Activated CD4-positive, alpha-beta memory T cell treated with anti-CD3 and anti-CD28 coated beads, Interleukin-2, amount 10 ng/mL, durations not matched to agents 7 days and 5 days (primary cell): ENCODE measurements around the gene ATG4C. TPM values are rescaled to one million over a fixed set of nuclear protein-coding genes. Genes with fewer than 3 reads are reported as not detected.
"Not testable (repeated sequence)": the region's sequence is repeated elsewhere in the genome, so short reads cannot be mapped to it uniquely, and the experiment has no call there.

ENCODE experiments used
- CTCF ChIA-PET: fragments of 350-600 bp; sonication (Branson Sonifier 250); formaldehyde crosslinking; loops from one replicate; lab custom pipeline; 2021; ENCODE audit warnings: antibody characterized with exemption, inconsistent platforms; lab: Charles Lee
- POLR2A ChIA-PET: fragments of 350-600 bp; sonication (Branson Sonifier 250); formaldehyde crosslinking; loops from one replicate; lab custom pipeline; 2021; ENCODE audit warnings: antibody characterized with exemption; lab: Charles Lee
- DNase-seq: peaks from one replicate; pipeline ENCODE4 v3.0.0-alpha.2; 2020
- H3K27ac Mint-ChIP-seq: one replicate; pipeline ENCODE4 v1.8.0; 2021; ENCODE audit warnings: mild to moderate bottlenecking, mixed read lengths
- H3K27me3 Mint-ChIP-seq: one replicate; pipeline ENCODE4 v1.8.0; 2021; ENCODE audit warnings: mixed read lengths
- H3K36me3 Mint-ChIP-seq: one replicate; pipeline ENCODE4 v1.8.0; 2021; ENCODE audit warnings: low read depth, mixed read lengths
- H3K4me1 Mint-ChIP-seq: one replicate; pipeline ENCODE4 v1.8.0; 2021; ENCODE audit warnings: mixed read lengths
- H3K4me3 Mint-ChIP-seq: one replicate; pipeline ENCODE4 v1.8.0; 2021; ENCODE audit warnings: mild to moderate bottlenecking, mixed read lengths
- H3K9me3 Mint-ChIP-seq: one replicate; pipeline ENCODE4 v1.8.0; 2021; ENCODE audit warnings: mixed read lengths
- total RNA-seq, 2 experiments: library from RNA; stranded (reverse); gene quantifications; one replicate each; pipeline ENCODE4 v1.2.3, GENCODE V29; 2021

ATG4C gene
- 10 to 100 TPM; 10.5 to 12.6 TPM for total RNA-seq

DNA sequence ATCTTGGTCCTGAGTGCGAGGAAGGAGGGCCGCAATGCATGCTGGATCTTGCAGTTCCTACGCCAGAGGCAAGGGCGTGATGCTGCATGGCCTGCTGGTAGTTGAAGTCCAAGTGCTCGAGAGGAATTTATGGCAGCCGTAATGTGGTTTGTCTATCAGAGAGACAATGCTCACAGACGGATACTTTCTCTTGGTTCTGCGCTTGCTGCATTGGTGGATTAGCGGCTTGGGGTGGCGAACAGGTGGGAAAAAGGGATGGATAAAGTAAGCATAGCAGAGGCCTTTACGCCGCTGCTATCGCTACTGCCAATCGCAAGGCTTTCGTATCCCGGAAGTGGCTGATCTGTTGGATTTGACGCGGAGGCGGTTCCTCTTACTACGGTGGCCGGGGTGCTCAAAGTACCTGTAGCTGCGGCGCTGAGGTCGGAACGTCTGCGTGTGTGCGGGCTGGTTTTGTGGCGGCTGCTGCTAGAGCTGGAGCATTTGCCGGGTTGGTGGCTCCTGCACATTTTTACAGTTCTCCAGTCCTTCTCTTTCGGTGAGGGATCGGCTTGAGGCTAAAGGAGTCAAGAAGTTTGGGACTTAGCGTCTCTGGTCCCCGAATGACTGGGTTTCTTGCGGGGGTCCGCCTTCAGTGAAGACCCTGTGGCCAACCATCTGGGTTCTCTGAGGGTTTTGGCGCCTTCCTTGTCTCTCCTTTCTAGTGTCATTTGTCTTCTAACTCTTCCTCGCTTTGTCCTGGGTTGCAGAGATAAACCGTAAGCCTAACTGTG is at the start of gene ATG4C:
Gene ATG4C, plus strand, starts transcription at position 397 of the 773 bp plus-strand sequence. CDS start 19,655 bp downstream, outside the sequence.
- Mint-ChIP-seq H3K4me3 (no peak within 1 kb of the TSS), H3K27ac (no peak within 1 kb of the TSS), H3K36me3 (no peaks in the 10 kb centered on the region), H3K27me3 (peaks cover 10% of the 10 kb centered on the region), H3K4me1 (peaks cover 9% of the 10 kb centered on the region), H3K9me3 (no peaks in the 10 kb centered on the region)
- POLR2A ChIA-PET = interaction anchor here (0.7 to 1.0 kb wide), 3 partner anchors 17 to 348 kb away, joined by 3 to 6 read pairs (median 3); no protein-coding TSS in a partner anchor
- peak; percentile 95 for DNase-seq
- CTCF ChIA-PET = no interaction called here

GRCh38 chr1:62735491-62736171 is 48.3 kb upstream of the ATG4C start:
- Mint-ChIP-seq H3K36me3 (no peaks in the 10 kb centered on the region), H3K4me3 (no peak overlapping the region), H3K27me3 (peaks cover 7% of the 10 kb centered on the region), H3K9me3 (no peaks in the 10 kb centered on the region), H3K27ac (no peak overlapping the region), H3K4me1 (peaks cover 6% of the 10 kb centered on the region)
- ChIA-PET POLR2A (no interaction called here), CTCF (no interaction called here)
- no peak for DNase-seq

DNA sequence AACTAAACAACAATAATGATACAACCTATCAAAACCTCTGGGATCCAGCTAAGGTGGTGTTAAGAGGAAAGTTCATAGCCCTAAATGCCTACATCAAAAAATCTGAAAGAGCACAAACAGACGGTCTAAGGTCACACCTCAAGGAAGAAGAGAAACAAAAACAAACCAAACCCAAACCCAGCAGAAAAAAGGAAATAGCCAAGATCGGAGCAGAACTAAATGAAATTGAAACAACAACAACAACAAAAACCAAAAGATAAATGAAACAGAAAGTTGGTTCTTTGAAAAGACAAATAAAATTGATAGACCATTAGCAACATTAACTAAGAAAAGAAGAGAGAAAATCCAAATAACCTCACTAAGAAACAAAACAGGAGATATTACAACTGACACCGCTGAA is 43.2 kb upstream of the ATG4C start:
- CTCF ChIA-PET, POLR2A ChIA-PET, H3K27ac Mint-ChIP-seq, H3K36me3 Mint-ChIP-seq, H3K9me3 Mint-ChIP-seq, DNase-seq: not testable (repeated sequence)
- Mint-ChIP-seq H3K4me3 (peak overlapping the region; percentile 18), H3K27me3 (peaks cover 31% of the 10 kb centered on the region), H3K4me1 (peaks cover 12% of the 10 kb centered on the region)

- CTCF ChIA-PET = interaction anchor here (0.5 to 4.0 kb wide), 8 partner anchors 37 to 570 kb away, joined by 3 to 41 read pairs (median 3); no protein-coding TSS in a partner anchor
- Mint-ChIP-seq H3K27me3 (peaks cover 25% of the 10 kb centered on the region), H3K36me3 (no peaks in the 10 kb centered on the region), H3K4me3 (no peak overlapping the region), H3K9me3 (no peaks in the 10 kb centered on the region), H3K27ac (no peak overlapping the region), H3K4me1 (peaks cover 12% of the 10 kb centered on the region)
- POLR2A ChIA-PET = no interaction called here
- DNase-seq = no peak
Measured at GRCh38 chr1:62744611-62745577, 39.0 kb upstream of the ATG4C start.

- H3K9me3 Mint-ChIP-seq = no peaks in the 10 kb centered on the region
- ChIA-PET CTCF (interaction anchor here (0.6 to 4.0 kb wide), 25 partner anchors 13 to 663 kb away, joined by 3 to 41 read pairs (median 3); no protein-coding TSS in a partner anchor), POLR2A (interaction anchor here (1.0 to 1.2 kb wide), 2 partner anchors 38 to 306 kb away, joined by 3 read pairs; partner anchors contain the start of gene ATG4C)
- H3K4me1 Mint-ChIP-seq = no peaks in the 10 kb centered on the region
- no peaks in the 10 kb centered on the region for H3K36me3 Mint-ChIP-seq
- no peak overlapping the region for H3K27ac Mint-ChIP-seq
- DNase-seq = no peak
- peaks cover 22% of the 10 kb centered on the region for H3K27me3 Mint-ChIP-seq
- no peak overlapping the region for H3K4me3 Mint-ChIP-seq
Measured at GRCh38 chr1:62746086-62746808, 37.7 kb upstream of the ATG4C start.

- H3K27me3 Mint-ChIP-seq = peaks cover 18% of the 10 kb centered on the region
- no peak overlapping the region for H3K27ac Mint-ChIP-seq
- no peak for DNase-seq
- H3K36me3 Mint-ChIP-seq = no peaks in the 10 kb centered on the region
- POLR2A ChIA-PET = interaction anchor here (1.0 to 1.2 kb wide), 2 partner anchors 37 to 306 kb away, joined by 3 read pairs; partner anchors contain the start of gene ATG4C
- no peak overlapping the region for H3K4me3 Mint-ChIP-seq
- CTCF ChIA-PET = interaction anchor here (0.6 to 4.0 kb wide), 22 partner anchors 12 to 664 kb away, joined by 3 to 41 read pairs (median 3); no protein-coding TSS in a partner anchor
- no peaks in the 10 kb centered on the region for H3K4me1 Mint-ChIP-seq
- H3K9me3 Mint-ChIP-seq = no peaks in the 10 kb centered on the region
Measured at GRCh38 chr1:62746809-62747138, 37.2 kb upstream of the ATG4C start.

DNA sequence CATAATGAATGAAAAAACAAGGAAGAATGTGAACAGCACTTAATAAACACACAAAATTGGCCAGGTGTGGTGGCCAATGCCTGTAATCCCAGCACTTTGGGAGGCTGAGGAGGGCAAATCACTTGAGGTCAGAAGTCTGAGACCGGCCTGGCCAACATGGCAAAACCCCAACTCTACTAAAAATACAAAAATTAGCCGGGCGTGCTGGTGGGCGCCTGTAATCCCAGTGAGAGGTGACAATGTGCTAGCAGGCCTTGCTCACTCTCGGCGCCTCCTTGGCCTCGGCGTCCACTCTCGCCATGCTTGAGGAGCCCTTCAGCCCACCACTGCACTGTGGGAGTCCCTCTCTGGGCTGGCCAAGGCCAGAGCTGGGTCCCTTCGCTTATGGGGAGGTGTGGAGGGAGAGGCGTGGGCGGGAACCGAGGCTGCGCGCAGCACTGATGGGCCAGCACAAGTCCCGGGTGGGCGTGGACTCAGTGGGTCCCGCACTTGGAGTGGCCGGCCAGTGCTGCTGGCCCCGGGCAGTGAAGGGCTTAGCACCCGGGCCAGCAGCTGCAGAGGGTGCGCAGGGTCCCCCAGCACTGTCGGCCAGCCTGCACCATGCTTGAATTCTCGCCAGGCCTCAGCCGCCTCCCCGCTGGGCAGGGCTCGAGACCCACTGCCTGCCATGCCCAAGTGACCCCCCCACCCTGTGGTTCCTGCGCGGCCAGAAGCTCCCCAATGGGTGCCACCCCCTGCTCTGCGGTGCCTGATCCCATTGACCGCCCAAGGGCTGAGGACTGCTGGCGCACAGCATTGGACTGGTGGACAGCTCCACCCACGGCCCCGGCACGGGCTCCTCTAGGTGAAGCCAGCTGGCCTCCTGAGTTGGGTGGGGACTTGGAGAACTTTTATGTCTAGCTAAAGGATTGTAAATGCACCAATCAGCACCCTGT is 30.6 kb upstream of the ATG4C start:
- DNase-seq = no peak
- H3K36me3 Mint-ChIP-seq = no peaks in the 10 kb centered on the region
- H3K27me3 Mint-ChIP-seq = peaks cover 4% of the 10 kb centered on the region
- H3K4me1 Mint-ChIP-seq = no peaks in the 10 kb centered on the region
- H3K27ac Mint-ChIP-seq = no peak overlapping the region
- H3K4me3 Mint-ChIP-seq = no peak overlapping the region
- ChIA-PET POLR2A (no interaction called here), CTCF (no interaction called here)
- no peaks in the 10 kb centered on the region for H3K9me3 Mint-ChIP-seq

DNA sequence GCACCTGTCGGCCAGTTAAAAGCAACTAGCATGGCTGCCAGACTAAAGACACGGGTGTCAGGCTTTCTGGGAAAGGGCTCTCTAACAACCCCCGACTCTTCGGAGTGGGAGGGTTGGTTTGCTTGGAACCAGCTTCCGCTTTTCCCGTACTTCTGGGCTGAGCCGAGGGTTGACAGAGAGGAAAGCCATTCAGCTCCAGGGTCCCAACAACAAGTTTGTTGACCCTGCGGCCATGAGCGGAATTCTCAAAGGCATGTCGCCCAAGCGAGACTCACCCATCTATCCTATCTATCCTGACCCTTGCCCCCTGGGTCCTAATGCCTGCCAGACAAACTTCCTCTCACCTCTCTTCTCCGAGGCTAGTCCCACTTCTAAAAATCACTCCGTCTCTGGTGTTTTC is 29.0 kb upstream of the ATG4C start:
- H3K9me3 Mint-ChIP-seq, H3K27me3 Mint-ChIP-seq, H3K4me3 Mint-ChIP-seq, H3K4me1 Mint-ChIP-seq, POLR2A ChIA-PET, H3K36me3 Mint-ChIP-seq, H3K27ac Mint-ChIP-seq, DNase-seq, CTCF ChIA-PET: not testable (repeated sequence)

DNA sequence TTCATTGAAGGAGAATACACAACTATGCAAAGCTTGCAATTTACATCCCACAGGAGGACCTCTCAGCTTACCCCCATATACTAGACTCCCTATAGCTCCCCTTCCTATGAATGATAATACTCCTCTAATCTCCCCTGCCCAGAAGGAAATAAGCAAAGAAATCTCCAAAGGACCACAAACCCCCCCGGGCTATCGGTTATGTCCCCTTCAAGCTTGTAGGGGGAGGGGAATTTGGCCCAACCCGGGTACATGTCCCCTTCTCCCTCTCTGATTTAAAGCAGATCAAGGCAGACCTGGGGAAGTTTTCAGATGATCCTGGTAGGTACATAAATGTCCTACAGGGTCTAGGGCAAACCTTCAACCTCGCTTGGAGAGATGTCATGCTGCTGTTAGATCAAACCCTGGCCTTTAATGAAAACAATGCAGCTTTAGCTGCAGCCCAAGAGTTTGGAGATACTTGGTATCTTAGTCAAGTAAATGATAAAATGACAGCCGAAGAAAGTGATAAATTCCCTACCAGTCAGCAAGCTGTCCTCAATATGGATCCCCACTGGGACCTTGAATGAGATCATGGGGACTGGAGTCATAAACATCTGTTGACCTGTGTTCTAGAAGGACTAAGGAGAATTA is 27.6 kb upstream of the ATG4C start:
- CTCF ChIA-PET, POLR2A ChIA-PET, H3K27me3 Mint-ChIP-seq: not testable (repeated sequence)

DNA sequence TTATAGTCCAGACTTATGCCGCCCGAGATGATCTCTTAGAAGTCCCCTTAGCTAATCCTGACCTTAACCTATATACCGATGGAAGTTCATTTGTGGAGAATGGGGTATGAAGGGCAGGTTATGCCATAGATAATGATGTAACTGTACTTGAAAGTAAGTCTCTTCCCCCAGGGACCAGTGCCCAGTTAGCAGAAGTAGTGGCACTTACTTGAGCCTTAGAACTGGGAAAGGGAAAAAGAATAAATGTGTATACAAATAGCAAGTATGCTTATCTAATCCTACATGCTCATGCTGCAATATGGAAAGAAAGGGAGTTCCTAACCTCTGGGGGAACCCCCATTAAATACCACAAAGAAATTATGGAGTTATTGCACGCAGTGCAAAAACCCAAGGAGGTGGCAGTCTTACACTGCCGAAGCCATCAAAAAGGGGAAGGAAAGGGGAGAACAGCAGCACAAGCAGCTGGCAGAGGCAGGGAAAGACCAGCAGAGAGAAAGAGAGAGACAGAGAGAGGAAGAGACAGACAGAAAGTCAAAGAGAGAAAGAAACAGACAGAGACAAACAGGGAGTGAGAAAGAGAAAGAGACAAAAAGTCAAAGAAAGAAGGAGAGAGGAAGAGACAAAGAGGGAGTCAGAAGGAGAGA is 24.6 kb upstream of the ATG4C start:
- H3K27ac Mint-ChIP-seq, DNase-seq, POLR2A ChIA-PET, H3K27me3 Mint-ChIP-seq, H3K4me1 Mint-ChIP-seq, H3K4me3 Mint-ChIP-seq, H3K9me3 Mint-ChIP-seq, H3K36me3 Mint-ChIP-seq: not testable (repeated sequence)
- CTCF ChIA-PET = interaction anchor here (1.0 kb wide), 1 partner anchor 13 kb away, joined by 3 read pairs; no protein-coding TSS in a partner anchor

More for the DNA sequence above, 27.6 kb upstream of the ATG4C start:
- not testable (repeated sequence) for H3K36me3 Mint-ChIP-seq, DNase-seq, H3K4me3 Mint-ChIP-seq, H3K27ac Mint-ChIP-seq, H3K9me3 Mint-ChIP-seq, H3K4me1 Mint-ChIP-seq
